Glomerular visceral epithelial cell (primary cell): ENCODE results near the gene ING3.

Source experiments
- DNase-seq: peaks from one replicate; pipeline ENCODE4 v3.0.0-alpha.2; 2016; ENCODE audit errors: extremely low spot score

Gene ING3

GRCh38 chr7:120988591-120989256 lies 38.1 kb downstream of the ING3 start, which contains the start of gene CPED1:
Gene CPED1, plus strand, starts transcription at chr7:120988711. Its CDS starts 911 bp downstream, at chr7:120989622.
- peak; percentile 68 for DNase-seq

GRCh38 chr7:120989257-120990220 lies 39.0 kb downstream of the ING3 start:
- peak; percentile 16 for DNase-seq

- DNase-seq: no peak
These were observed 40.0 kb downstream of the ING3 start for GRCh38 chr7:120990468-120991118.

GRCh38 chr7:120991161-120991560 lies 40.6 kb downstream of the ING3 start:
- no peak for DNase-seq

- peak; percentile 16 for DNase-seq
These were observed 41.0 kb downstream of the ING3 start for GRCh38 chr7:120991581-120991980.

GRCh38 chr7:120992272-120992964 lies 41.8 kb downstream of the ING3 start:
- no peak for DNase-seq

- DNase-seq: no peak
These were observed 42.5 kb downstream of the ING3 start for GRCh38 chr7:120992965-120993494.

- DNase-seq: peak; percentile 28
These were observed 43.1 kb downstream of the ING3 start for GRCh38 chr7:120993553-120994191.

GRCh38 chr7:120994512-120995410 lies 44.2 kb downstream of the ING3 start:
- no peak for DNase-seq

GRCh38 chr7:120995654-120996053 lies 45.1 kb downstream of the ING3 start:
- DNase-seq: no peak

- peak; percentile 73 for DNase-seq
These were observed 45.9 kb downstream of the ING3 start for GRCh38 chr7:120996333-120996987.

GRCh38 chr7:120996988-120997345 lies 46.4 kb downstream of the ING3 start:
- DNase-seq: no peak

- DNase-seq: no peak
These were observed 47.4 kb downstream of the ING3 start for GRCh38 chr7:120997882-120998474.

GRCh38 chr7:120998520-120998919 lies 47.9 kb downstream of the ING3 start:
- DNase-seq: no peak

GRCh38 chr7:120998996-120999565 lies 48.5 kb downstream of the ING3 start:
- DNase-seq: no peak

- DNase-seq: peak; percentile 38
These were observed 49.8 kb downstream of the ING3 start for GRCh38 chr7:121000081-121000983.

- DNase-seq: no peak
These were observed 50.8 kb downstream of the ING3 start for GRCh38 chr7:121001234-121001906.
